ENCODE measurements around the gene MAN2A1.
A peak's percentile ranks its signal among the peaks of the same experiment; 100 is the strongest.

The MAN2A1 gene

GRCh38 chr5:109908366-109908765 is 218.6 kb downstream of the MAN2A1 start:
- DNase-seq (ENCODE audit: low spot score), result no peak

- DNase-seq (ENCODE audit: low spot score), result no peak
Observed at GRCh38 chr5:109910874-109911273, 221.1 kb downstream of the MAN2A1 start.

GRCh38 chr5:109911731-109912130 is 222.0 kb downstream of the MAN2A1 start:
- peak; percentile 57 for DNase-seq (ENCODE audit: low spot score)

- no peak for DNase-seq (ENCODE audit: low spot score)
Observed at GRCh38 chr5:109914906-109915305, 225.2 kb downstream of the MAN2A1 start.

GRCh38 chr5:109916481-109917153 is 226.9 kb downstream of the MAN2A1 start:
- no peak for DNase-seq (ENCODE audit: low spot score)

Measured in AG20443 (cell line).